Transverse colon (tissue), 4 donors: Measurements from ENCODE around the gene IER3.

ENCODE experiments used
- POLR2AphosphoS5 ChIP-seq, 3 donors: sonication (generic); formaldehyde crosslinking; IDR thresholded peaks; one replicate each; pipeline ENCODE4 v1.6.1; 2016; ENCODE audit warnings: antibody characterized with exemption in 3 of 3
- TF ChIP-seq, protein P1 (sequence below), 5 experiments: fragments of 200-600 bp in 3 of 5; fragments of 450-650 bp in 2 of 5; sonication (generic) in 3 of 5; IDR thresholded peaks; 1 replicate in 2 of 5; 2 replicates in 3 of 5; pipeline ENCODE4 v1.5.1; 2016 to 2017; ENCODE audit warnings: antibody characterized with exemption in 5 of 5, inconsistent platforms in 3 of 5, mild to moderate bottlenecking in 2 of 5, moderate library complexity in 1 of 5

- TF ChIP-seq, protein P1, sequence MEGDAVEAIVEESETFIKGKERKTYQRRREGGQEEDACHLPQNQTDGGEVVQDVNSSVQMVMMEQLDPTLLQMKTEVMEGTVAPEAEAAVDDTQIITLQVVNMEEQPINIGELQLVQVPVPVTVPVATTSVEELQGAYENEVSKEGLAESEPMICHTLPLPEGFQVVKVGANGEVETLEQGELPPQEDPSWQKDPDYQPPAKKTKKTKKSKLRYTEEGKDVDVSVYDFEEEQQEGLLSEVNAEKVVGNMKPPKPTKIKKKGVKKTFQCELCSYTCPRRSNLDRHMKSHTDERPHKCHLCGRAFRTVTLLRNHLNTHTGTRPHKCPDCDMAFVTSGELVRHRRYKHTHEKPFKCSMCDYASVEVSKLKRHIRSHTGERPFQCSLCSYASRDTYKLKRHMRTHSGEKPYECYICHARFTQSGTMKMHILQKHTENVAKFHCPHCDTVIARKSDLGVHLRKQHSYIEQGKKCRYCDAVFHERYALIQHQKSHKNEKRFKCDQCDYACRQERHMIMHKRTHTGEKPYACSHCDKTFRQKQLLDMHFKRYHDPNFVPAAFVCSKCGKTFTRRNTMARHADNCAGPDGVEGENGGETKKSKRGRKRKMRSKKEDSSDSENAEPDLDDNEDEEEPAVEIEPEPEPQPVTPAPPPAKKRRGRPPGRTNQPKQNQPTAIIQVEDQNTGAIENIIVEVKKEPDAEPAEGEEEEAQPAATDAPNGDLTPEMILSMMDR (IDR thresholded peaks at IDR 0.05) = no peak
- TF ChIP-seq POLR2AphosphoS5 (IDR thresholded peaks at IDR 0.05) = no peak
Measured at GRCh38 chr6:30726506-30727413, 17.6 kb downstream of the IER3 start.
